NB4 (cell line): ENCODE data around the gene ACTG1.
"Not testable (repeated sequence)": the region's sequence is repeated elsewhere in the genome, so short reads cannot be mapped to it uniquely, and the experiment has no call there.

Experiments
- MYC ChIP-seq: IDR thresholded peaks from 2 replicates; pipeline ENCODE4 v1.6.1; 2011; ENCODE audit warnings: low read depth, low read length
- POLR2A ChIP-seq: IDR thresholded peaks from 2 replicates; pipeline ENCODE4 v1.6.1; 2011; ENCODE audit warnings: mild to moderate bottlenecking; ENCODE audit not compliant: insufficient read length; ENCODE audit errors: extremely low read depth
- TF ChIP-seq, protein P1 (sequence below): IDR thresholded peaks from one replicate; pipeline ENCODE4 v1.5.1; 2012; ENCODE audit warnings: low read depth, low read length
- TF ChIP-seq, protein P2 (sequence below): IDR thresholded peaks from 2 replicates; pipeline ENCODE4 v1.6.1; 2011; ENCODE audit warnings: low read depth, low read length

DNA sequence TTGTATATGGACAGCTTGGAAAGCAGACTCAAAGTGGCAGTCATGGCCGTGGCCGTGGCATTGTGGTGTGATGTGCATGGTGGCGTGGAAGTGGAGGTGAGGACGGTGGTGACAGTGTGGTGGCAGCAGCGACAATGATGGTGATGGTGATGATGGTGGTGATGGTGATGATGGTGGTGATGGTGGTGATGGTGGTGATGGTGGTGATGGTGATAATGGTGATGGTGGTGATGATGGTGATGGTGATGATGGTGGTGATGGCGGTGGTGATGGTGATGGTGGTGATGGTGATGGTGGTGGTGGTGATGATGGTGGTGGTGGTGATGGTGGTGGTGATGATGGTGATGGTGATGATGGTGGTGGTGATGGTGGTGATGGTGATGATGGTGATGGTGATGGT is 18.4 kb upstream of the ACTG1 start:
- TF ChIP-seq, protein P1, sequence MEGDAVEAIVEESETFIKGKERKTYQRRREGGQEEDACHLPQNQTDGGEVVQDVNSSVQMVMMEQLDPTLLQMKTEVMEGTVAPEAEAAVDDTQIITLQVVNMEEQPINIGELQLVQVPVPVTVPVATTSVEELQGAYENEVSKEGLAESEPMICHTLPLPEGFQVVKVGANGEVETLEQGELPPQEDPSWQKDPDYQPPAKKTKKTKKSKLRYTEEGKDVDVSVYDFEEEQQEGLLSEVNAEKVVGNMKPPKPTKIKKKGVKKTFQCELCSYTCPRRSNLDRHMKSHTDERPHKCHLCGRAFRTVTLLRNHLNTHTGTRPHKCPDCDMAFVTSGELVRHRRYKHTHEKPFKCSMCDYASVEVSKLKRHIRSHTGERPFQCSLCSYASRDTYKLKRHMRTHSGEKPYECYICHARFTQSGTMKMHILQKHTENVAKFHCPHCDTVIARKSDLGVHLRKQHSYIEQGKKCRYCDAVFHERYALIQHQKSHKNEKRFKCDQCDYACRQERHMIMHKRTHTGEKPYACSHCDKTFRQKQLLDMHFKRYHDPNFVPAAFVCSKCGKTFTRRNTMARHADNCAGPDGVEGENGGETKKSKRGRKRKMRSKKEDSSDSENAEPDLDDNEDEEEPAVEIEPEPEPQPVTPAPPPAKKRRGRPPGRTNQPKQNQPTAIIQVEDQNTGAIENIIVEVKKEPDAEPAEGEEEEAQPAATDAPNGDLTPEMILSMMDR = not testable (repeated sequence)
- not testable (repeated sequence) for TF ChIP-seq POLR2A, MYC
- TF ChIP-seq, protein P2, sequence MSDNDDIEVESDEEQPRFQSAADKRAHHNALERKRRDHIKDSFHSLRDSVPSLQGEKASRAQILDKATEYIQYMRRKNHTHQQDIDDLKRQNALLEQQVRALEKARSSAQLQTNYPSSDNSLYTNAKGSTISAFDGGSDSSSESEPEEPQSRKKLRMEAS = not testable (repeated sequence)
